Raji (cell line): ENCODE results near the gene POLG.

Experiments
- POLR2A ChIP-seq: IDR thresholded peaks from 2 replicates; pipeline ENCODE4 v1.6.1; 2011; ENCODE audit warnings: low read depth, low read length, control low read depth; ENCODE audit not compliant: insufficient read depth

The POLG gene

DNA sequence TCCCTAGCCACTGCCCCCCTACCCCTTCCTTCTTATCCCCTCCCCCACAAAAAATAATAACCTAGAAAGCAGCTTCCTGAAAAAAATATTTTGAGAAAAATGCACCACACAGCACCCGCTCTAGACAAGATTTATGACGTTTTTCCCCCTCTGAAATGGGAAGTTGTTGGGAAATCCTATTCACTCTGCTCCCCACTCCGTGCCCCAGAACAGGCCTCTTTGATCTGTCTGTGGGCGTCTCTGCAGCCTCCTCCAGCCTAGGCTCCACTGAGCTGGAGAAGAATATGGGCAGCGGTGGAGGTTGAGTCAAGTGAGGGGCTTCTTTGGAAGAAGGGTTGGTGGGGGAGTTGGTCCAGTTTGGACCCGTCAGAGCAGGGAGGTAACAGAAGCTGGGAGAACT is 28.5 kb upstream of the POLG start:
- TF ChIP-seq POLR2A, result no peak

- TF ChIP-seq POLR2A, result no peak
Measured at GRCh38 chr15:89362203-89363101, 27.8 kb upstream of the POLG start.

GRCh38 chr15:89361451-89362202 is 27.0 kb upstream of the POLG start:
- TF ChIP-seq POLR2A, result no peak

- no peak for TF ChIP-seq POLR2A
Measured at GRCh38 chr15:89360294-89360971, 25.8 kb upstream of the POLG start.

- TF ChIP-seq POLR2A, result no peak
Measured at GRCh38 chr15:89359471-89360293, 25.1 kb upstream of the POLG start.

- TF ChIP-seq POLR2A, result peak; percentile 33; the same call in 1 of the 2 replicates
Measured at GRCh38 chr15:89358755-89359439, 24.3 kb upstream of the POLG start.

- no peak for TF ChIP-seq POLR2A
Measured at GRCh38 chr15:89358435-89358754, 23.8 kb upstream of the POLG start.

GRCh38 chr15:89356634-89357298 is 22.1 kb upstream of the POLG start:
- no peak for TF ChIP-seq POLR2A

GRCh38 chr15:89353991-89354390 is 19.4 kb upstream of the POLG start:
- no peak for TF ChIP-seq POLR2A

DNA sequence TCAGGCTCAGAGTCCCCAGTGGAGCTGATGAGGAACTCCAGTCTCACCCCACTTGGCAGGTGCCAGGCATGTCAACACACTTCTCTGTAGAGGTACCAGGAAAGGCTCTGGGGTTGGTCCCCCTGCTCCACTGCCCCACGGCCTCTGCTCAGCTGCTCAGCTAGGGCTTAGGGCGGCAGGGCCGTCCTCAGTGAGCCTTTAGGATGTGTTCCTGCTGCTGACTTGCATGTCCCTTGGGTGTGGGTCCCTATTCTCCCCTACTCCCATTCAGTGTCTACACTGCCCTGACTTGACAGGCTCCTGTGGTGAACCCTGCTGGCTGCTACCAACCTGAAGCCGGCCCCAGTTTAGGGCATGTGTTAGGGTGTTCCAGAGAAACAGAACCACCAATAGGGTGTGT is 17.9 kb upstream of the POLG start:
- no peak for TF ChIP-seq POLR2A

DNA sequence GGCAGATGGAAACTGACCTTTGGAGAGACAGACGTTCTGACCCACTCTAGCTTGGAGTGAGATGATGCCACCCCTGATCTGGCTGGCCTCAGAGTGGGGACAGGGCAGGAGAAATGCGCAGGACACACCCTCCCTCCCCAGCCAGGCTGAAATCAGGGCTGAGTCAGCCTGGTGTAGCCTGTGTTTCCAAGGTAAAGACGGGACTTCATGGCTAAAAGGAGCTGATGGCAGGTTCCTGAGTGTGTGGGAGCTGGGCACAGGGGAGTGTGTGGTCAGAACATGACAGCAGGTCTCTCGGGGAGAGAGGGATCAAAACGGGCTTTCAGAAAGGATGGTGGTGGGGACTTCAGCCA is 14.6 kb upstream of the POLG start:
- no peak for TF ChIP-seq POLR2A

- no peak for TF ChIP-seq POLR2A
Measured at GRCh38 chr15:89346516-89347231, 12.1 kb upstream of the POLG start.

GRCh38 chr15:89345248-89345647 is 10.6 kb upstream of the POLG start:
- TF ChIP-seq POLR2A, result no peak
